Urothelium cell line (cell line): Measurements from ENCODE around the gene GSK3B.

Source experiments
- DNase-seq: peaks from one replicate; pipeline ENCODE4 v3.0.0; 2011; ENCODE audit warnings: low spot score, mixed read lengths
- FAIRE-seq: peaks from 2 replicates; lab custom pipeline; 2011; peaks lifted over from hg19 to GRCh38; lab: Jason Lieb, UNC

The GSK3B gene

GRCh38 chr3:119831022-119831421, 263.2 kb downstream of the GSK3B start:
- FAIRE-seq (no peak), DNase-seq (no peak)

GRCh38 chr3:119829420-119829819, 264.8 kb downstream of the GSK3B start:
- no peak for DNase-seq
- no peak for FAIRE-seq

- DNase-seq (no peak), FAIRE-seq (no peak)
Measured at GRCh38 chr3:119826711-119827608, 267.3 kb downstream of the GSK3B start.

- FAIRE-seq, result no peak
- no peak for DNase-seq
Measured at GRCh38 chr3:119825820-119826219, 268.4 kb downstream of the GSK3B start.

GRCh38 chr3:119819806-119820205, 274.4 kb downstream of the GSK3B start:
- DNase-seq, result no peak
- FAIRE-seq, result no peak

- DNase-seq (no peak), FAIRE-seq (no peak)
Measured at GRCh38 chr3:119818937-119819336, 275.3 kb downstream of the GSK3B start.

- no peak for FAIRE-seq
- DNase-seq, result no peak
Measured at GRCh38 chr3:119817583-119818363, 276.5 kb downstream of the GSK3B start.

GRCh38 chr3:119817071-119817470, 277.2 kb downstream of the GSK3B start:
- FAIRE-seq, result no peak
- no peak for DNase-seq

- FAIRE-seq, result no peak
Measured at GRCh38 chr3:119815716-119816115, 278.5 kb downstream of the GSK3B start.

GRCh38 chr3:119812491-119813058, 281.7 kb downstream of the GSK3B start:
- FAIRE-seq (no peak), DNase-seq (no peak)

More at GRCh38 chr3:119815716-119816115, 278.5 kb downstream of the GSK3B start:
- DNase-seq, result no peak

- no peak for DNase-seq
Measured at GRCh38 chr3:119810018-119810435, 284.2 kb downstream of the GSK3B start.

GRCh38 chr3:119809249-119810017, 284.8 kb downstream of the GSK3B start:
- FAIRE-seq (no peak), DNase-seq (no peak)

More at GRCh38 chr3:119810018-119810435, 284.2 kb downstream of the GSK3B start:
- FAIRE-seq, result no peak

GRCh38 chr3:119808843-119809242, 285.4 kb downstream of the GSK3B start:
- FAIRE-seq, result no peak
- DNase-seq, result no peak

- FAIRE-seq (no peak), DNase-seq (no peak)
Measured at GRCh38 chr3:119808244-119808643, 286.0 kb downstream of the GSK3B start.

- FAIRE-seq (no peak), DNase-seq (no peak)
Measured at GRCh38 chr3:119800844-119801243, 293.4 kb downstream of the GSK3B start.

GRCh38 chr3:119796785-119797184, 297.5 kb downstream of the GSK3B start:
- no peak for FAIRE-seq
- no peak for DNase-seq

- DNase-seq, result no peak
Measured at GRCh38 chr3:119796368-119796767, 297.9 kb downstream of the GSK3B start.

GRCh38 chr3:119795849-119796248, 298.4 kb downstream of the GSK3B start:
- FAIRE-seq (no peak), DNase-seq (no peak)

More at GRCh38 chr3:119796368-119796767, 297.9 kb downstream of the GSK3B start:
- no peak for FAIRE-seq

- FAIRE-seq (peak; percentile 95), DNase-seq (peak; percentile 85)
Measured at GRCh38 chr3:119794971-119795612, 299.2 kb downstream of the GSK3B start.

- FAIRE-seq, result no peak
- no peak for DNase-seq
Measured at GRCh38 chr3:119794401-119794800, 299.8 kb downstream of the GSK3B start.
